PC-9 (cell line): Measurements from ENCODE around the gene DLX4. TPM values are rescaled to one million over a fixed set of nuclear protein-coding genes. Genes with fewer than 3 reads are reported as not detected.

Experiments
- BruUV-seq: library from RNA; stranded (reverse); fragments of 400-500 nt; replicated peaks from 2 replicates; lab custom pipeline; 2021; lab: Mats Ljungman, UMichigan
- CTCF ChIA-PET: fragments of 300-600 bp; sonication (Branson Sonifier 250); formaldehyde crosslinking; loops from one replicate; lab custom pipeline; 2022; ENCODE audit warnings: antibody characterized with exemption; lab: Charles Lee
- POLR2A ChIA-PET: fragments of 300-600 bp; sonication (Branson Sonifier 250); formaldehyde crosslinking; loops from one replicate; lab custom pipeline; 2022; ENCODE audit warnings: antibody characterized with exemption; ENCODE audit not compliant: unreplicated experiment; lab: Charles Lee
- DNase-seq, 2 experiments: peaks; one replicate each; pipeline versions ENCODE4 v3.0.0 to v3.0.0-alpha.2; 2015 to 2022; ENCODE audit warnings: mixed read lengths in 1 of 2
- H2AFZ ChIP-seq: fragments of 200-600 bp; sonication (generic); 2 replicates; pipeline ENCODE4 v1.8.1; 2017; ENCODE audit warnings: antibody characterized with exemption
- H3F3A ChIP-seq: fragments of 200-600 bp; sonication (generic); 2 replicates; pipeline ENCODE4 v1.8.1; 2017; ENCODE audit warnings: antibody characterized with exemption, mild to moderate bottlenecking, low read depth; ENCODE audit not compliant: insufficient read depth
- H3K27ac ChIP-seq: fragments of 200-600 bp; sonication (generic); 2 replicates; pipeline ENCODE4 v1.6.1; 2016; ENCODE audit warnings: mixed run types
- H3K27me3 ChIP-seq: fragments of 200-600 bp; sonication (generic); 2 replicates; pipeline ENCODE4 v1.6.1; 2016; ENCODE audit warnings: low read depth, mixed run types; ENCODE audit not compliant: insufficient read depth
- H3K36me3 ChIP-seq: fragments of 200-600 bp; sonication (generic); 2 replicates; pipeline ENCODE4 v1.6.1; 2016; ENCODE audit warnings: low read depth, mixed run types
- H3K4me1 ChIP-seq: fragments of 200-600 bp; sonication (generic); replicated peaks from 2 replicates; pipeline ENCODE4 v1.6.1; 2016; ENCODE audit warnings: mixed run types; ENCODE audit not compliant: insufficient read depth
- H3K4me2 ChIP-seq: fragments of 200-600 bp; sonication (generic); 2 replicates; pipeline ENCODE4 v1.6.1; 2017; ENCODE audit warnings: mixed run types
- H3K4me3 ChIP-seq: fragments of 200-600 bp; sonication (generic); 2 replicates; pipeline ENCODE4 v1.6.1; 2016; ENCODE audit warnings: mixed run types
- H3K79me2 ChIP-seq: fragments of 200-600 bp; sonication (generic); 2 replicates; pipeline ENCODE4 v1.6.1; 2017; ENCODE audit warnings: low read depth, mixed run types
- H3K9me2 ChIP-seq: fragments of 200-600 bp; sonication (generic); 2 replicates; pipeline ENCODE4 v1.8.1; 2017; ENCODE audit warnings: mild to moderate bottlenecking; ENCODE audit not compliant: insufficient read depth
- H3K9me3 ChIP-seq: fragments of 200-600 bp; sonication (generic); 2 replicates; pipeline ENCODE4 v1.8.1; 2016; ENCODE audit warnings: low read depth; ENCODE audit not compliant: insufficient read depth
- H4K20me1 ChIP-seq: fragments of 200-600 bp; sonication (generic); 2 replicates; pipeline ENCODE4 v1.8.1; 2017; ENCODE audit not compliant: insufficient read depth
- CTCF ChIP-seq: fragments of 200-600 bp; sonication (generic); conservative IDR thresholded peaks from 2 replicates; pipeline ENCODE4 v1.6.1; 2017; ENCODE audit warnings: mixed run types, antibody characterized with exemption, mild to moderate bottlenecking, moderate library complexity
- EZH2 ChIP-seq: fragments of 200-600 bp; sonication (generic); IDR thresholded peaks from 2 replicates; pipeline ENCODE4 v1.8.0; 2017; ENCODE audit warnings: antibody characterized with exemption, low read depth
- intact Hi-C: fragments of 100-400 bp; cut with micrococcal nuclease; formaldehyde crosslinking; loops from one replicate; pipeline ENCODE4 v1.10.0; 2022; ENCODE audit not compliant: unreplicated experiment
- total RNA-seq: library from RNA; stranded (reverse); gene quantifications from 2 replicates; pipeline ENCODE4 v1.2.3, GENCODE V29; 2021

DLX4 gene
- total RNA-seq, 1 experiment from 2014 or later: 8.8 TPM

GRCh38 chr17:49967205-49967604 is 1.8 kb upstream of the DLX4 start:
- H3K27ac ChIP-seq: no peak overlapping the region
- no peak for DNase-seq
- no peak overlapping the region for H3K4me2 ChIP-seq
- POLR2A ChIA-PET: no interaction called here
- H3F3A ChIP-seq: peaks cover 27% of the 10 kb centered on the region
- H3K9me3 ChIP-seq: no peaks in the 10 kb centered on the region
- H3K27me3 ChIP-seq: peaks cover 56% of the 10 kb centered on the region
- no peak overlapping the region for H3K4me3 ChIP-seq
- CTCF ChIA-PET: interaction anchor here (0.5 kb wide), 1 partner anchor 57 kb away, joined by 4 read pairs; no protein-coding TSS in a partner anchor
- intact Hi-C loops: no loop called here
- no TSS peak for BruUV-seq
- H2AFZ ChIP-seq: no peak overlapping the region
- no peaks in the 10 kb centered on the region for H3K36me3 ChIP-seq
- H3K9me2 ChIP-seq: no peaks in the 10 kb centered on the region
- peaks cover 5% of the 10 kb centered on the region; the same call in 1 of the 2 replicates for H3K4me1 ChIP-seq
- TF ChIP-seq EZH2 (no peak), CTCF (no peak)
- H4K20me1 ChIP-seq: no peaks in the 10 kb centered on the region
- no peaks in the 10 kb centered on the region for H3K79me2 ChIP-seq

- Histone ChIP-seq H4K20me1 (no peaks in the 10 kb centered on the region), H3K79me2 (no peaks in the 10 kb centered on the region), H3K9me2 (no peaks in the 10 kb centered on the region), H3F3A (peaks cover 27% of the 10 kb centered on the region), H3K36me3 (no peaks in the 10 kb centered on the region), H3K9me3 (no peaks in the 10 kb centered on the region), H3K27me3 (peaks cover 62% of the 10 kb centered on the region), H2AFZ (peak overlapping the region; percentile 64; the same call in 1 of the 2 replicates), H3K4me1 (peaks cover 5% of the 10 kb centered on the region; the same call in 1 of the 2 replicates), H3K27ac (no peak overlapping the region), H3K4me3 (peak overlapping the region; percentile 52), H3K4me2 (peak overlapping the region; percentile 74)
- BruUV-seq: no TSS peak
- TF ChIP-seq EZH2 (no peak), CTCF (no peak)
- ChIA-PET CTCF (no interaction called here), POLR2A (no interaction called here)
- no peak for DNase-seq
- intact Hi-C loops: no loop called here
Measured at GRCh38 chr17:49967621-49968404, 1.2 kb upstream of the DLX4 start.

GRCh38 chr17:49968405-49969133 is 421 bp upstream of the DLX4 start:
- CTCF ChIA-PET: no interaction called here
- no peaks in the 10 kb centered on the region for H4K20me1 ChIP-seq

More at GRCh38 chr17:49968405-49969133, 421 bp upstream of the DLX4 start:
- H3K4me3 ChIP-seq: peak overlapping the region; percentile 52
- intact Hi-C loops: no loop called here
- peaks cover 5% of the 10 kb centered on the region; the same call in 1 of the 2 replicates for H3K4me1 ChIP-seq
- no peaks in the 10 kb centered on the region for H3K36me3 ChIP-seq
- H3K79me2 ChIP-seq: no peaks in the 10 kb centered on the region
- no peaks in the 10 kb centered on the region for H3K9me3 ChIP-seq
- peak overlapping the region; percentile 64 for H2AFZ ChIP-seq
- H3K9me2 ChIP-seq: no peaks in the 10 kb centered on the region
- H3K4me2 ChIP-seq: peak overlapping the region; percentile 74
- BruUV-seq: TSS peak; percentile 59
- H3K27me3 ChIP-seq: peaks cover 70% of the 10 kb centered on the region
- peaks cover 27% of the 10 kb centered on the region for H3F3A ChIP-seq
- POLR2A ChIA-PET: no interaction called here
- DNase-seq: peak; percentile 77 to 80
- no peak overlapping the region for H3K27ac ChIP-seq
- TF ChIP-seq CTCF (no peak), EZH2 (no peak)
